ENCODE measurements around the gene MIX23.

MIX23 gene

GRCh38 chr3:122350814-122351418 is 32.1 kb downstream of the MIX23 start:
- no peak for DNase-seq

DNA sequence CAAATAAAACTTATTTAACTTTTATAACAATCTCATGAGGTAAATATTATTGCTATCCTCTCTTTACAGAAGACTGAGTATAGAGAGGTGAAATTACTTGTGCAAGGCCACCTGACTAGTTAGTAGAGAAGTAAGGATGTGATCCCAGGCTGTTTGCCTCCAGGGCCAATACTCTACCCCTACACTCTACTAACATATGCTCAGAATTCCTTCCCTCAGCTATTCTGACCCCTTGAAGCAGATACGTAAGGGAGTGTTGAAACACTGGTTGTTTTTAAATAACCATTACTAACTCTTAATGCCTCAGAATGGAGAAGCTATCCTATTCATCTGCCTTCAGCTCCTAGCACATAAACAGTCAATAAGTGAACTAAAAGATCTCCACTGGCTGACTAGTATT is 33.9 kb downstream of the MIX23 start:
- DNase-seq: no peak

GRCh38 chr3:122343654-122344053 is 39.4 kb downstream of the MIX23 start:
- no peak for DNase-seq

GRCh38 chr3:122342803-122343202 is 40.2 kb downstream of the MIX23 start:
- DNase-seq: no peak

DNA sequence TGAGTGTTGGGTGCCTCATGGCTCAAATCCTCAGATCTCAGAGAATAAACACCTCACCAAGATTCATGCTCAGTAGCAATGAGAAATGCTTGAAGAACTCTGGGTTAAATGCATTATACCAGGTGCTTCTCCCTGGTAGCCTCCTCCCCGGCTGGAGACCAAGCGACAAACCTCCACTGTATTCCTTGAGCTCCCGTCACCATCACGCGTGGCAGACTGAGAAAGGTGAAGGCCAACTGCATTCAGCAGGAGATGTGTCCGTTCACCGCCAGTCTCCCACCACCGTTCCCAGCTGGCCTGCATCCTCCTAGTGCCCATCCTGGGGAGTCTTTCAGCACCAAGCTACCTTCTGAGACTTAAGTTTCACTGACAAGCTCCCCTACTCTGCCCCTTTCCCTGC is 50.5 kb downstream of the MIX23 start:
- DNase-seq: no peak

DNA sequence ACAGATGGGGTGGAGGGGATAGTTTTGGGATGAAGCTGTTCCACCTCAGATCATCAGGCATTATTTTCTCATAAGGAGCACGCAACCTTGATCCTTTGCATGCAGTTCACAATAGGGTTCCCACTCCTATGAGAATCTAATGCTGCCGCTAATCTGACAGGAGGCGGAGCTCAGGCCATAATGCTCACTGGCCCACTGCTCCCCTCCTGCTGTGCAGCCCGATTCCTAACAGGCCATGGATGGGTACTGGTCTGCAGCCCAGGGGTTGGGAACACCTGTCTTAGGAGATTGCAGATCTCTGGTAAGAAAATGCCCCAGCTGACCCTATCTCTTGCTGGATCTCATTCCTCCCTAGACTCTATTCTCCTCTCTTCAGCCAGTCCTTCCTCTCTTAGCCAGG is 51.1 kb downstream of the MIX23 start:
- DNase-seq: no peak

- no peak for DNase-seq
Measured at GRCh38 chr3:122325769-122326168, 57.3 kb downstream of the MIX23 start.

GRCh38 chr3:122324871-122325323 is 58.1 kb downstream of the MIX23 start, which contains the start of gene CSTA:
Gene CSTA (plus strand): TSS chr3:122325248. CDS start chr3:122325293, 45 bp downstream.
- no peak for DNase-seq

DNA sequence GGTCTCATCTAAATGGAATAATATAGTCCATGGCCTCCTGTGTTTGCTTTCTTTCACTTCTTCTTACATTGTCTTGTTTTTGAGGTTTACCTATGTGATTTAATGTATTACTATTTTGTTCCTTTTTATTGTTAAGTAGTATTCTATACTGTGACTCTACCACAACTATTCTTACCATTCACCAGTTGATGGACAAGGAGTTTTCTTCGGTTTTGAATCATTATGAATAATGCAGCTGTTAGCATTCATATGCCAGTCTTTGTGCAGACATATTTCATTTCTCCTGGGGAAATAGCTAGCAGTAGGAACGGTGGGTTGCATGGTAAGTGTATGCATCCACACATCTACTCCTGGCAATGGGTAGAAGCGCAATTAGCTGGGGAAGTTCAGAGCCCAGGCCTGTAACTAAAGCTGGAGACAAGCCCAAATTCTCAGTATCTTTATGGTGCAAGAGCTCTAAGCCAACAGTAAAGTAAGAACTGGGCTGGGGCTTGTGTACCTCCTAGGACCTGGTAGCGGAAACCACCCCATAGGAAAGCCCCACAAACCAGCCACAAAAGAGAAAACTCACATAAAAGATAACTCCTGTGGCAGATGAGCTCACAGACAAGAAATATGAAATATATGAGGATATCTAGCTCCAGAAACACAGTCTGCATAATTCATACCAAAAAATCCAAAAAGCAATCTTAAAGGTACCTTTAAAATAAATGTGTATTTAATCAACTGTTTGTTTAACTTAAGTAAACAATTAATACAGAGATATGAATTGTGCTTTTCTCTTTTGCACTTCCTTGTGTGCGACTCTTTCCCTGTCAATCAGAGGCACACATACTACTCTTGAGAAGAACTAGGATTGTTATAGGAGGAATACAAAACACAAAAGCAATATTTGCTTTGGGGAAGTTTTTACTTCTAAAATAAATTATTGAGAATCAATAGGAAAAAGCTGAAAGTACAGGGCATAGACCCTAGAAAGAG is 60.6 kb downstream of the MIX23 start:
- peak; percentile 45 for DNase-seq

DNA sequence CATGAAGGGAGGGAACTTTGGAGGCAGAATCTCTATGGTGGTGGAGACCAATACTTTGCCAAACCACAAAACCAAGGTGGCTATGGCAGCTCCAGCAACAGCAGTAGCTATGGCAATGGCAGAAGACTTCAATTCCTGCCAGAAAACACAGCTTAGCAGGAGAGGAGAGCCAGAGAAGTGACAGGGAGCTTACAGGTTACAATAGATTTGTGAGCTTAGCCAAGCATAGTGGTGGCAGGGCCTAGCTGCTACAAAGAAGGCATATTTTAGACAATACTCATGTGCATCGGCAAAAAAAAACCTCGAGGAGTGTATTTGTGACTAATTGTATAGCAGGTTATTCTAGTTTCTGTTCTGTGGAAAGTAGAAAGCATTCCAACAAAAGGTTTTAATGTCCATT is 64.4 kb downstream of the MIX23 start:
- DNase-seq: no peak

- DNase-seq: no peak
Measured at GRCh38 chr3:122316368-122316767, 66.7 kb downstream of the MIX23 start.

GRCh38 chr3:122315619-122316018 is 67.4 kb downstream of the MIX23 start:
- no peak for DNase-seq

- DNase-seq: no peak
Measured at GRCh38 chr3:122314228-122314876, 68.7 kb downstream of the MIX23 start.

GRCh38 chr3:122313281-122313680 is 69.8 kb downstream of the MIX23 start:
- DNase-seq: no peak

GRCh38 chr3:122312826-122313225 is 70.2 kb downstream of the MIX23 start:
- no peak for DNase-seq

- no peak for DNase-seq
Measured at GRCh38 chr3:122310361-122310760, 72.7 kb downstream of the MIX23 start.

Measured in CD4-positive, alpha-beta T cell treated with Interleukin-21 for 1 hour (primary cell).